ENCODE results near the gene SLC36A2. TPM values are rescaled to one million over a fixed set of nuclear protein-coding genes. Genes with fewer than 3 reads are reported as not detected.

SLC36A2 gene
- total RNA-seq = not detected
- not detected for total RNA-seq (2013)
- total RNA-seq = 0 to 0.06 (median 0) reads per million in 29 experiments

DNA sequence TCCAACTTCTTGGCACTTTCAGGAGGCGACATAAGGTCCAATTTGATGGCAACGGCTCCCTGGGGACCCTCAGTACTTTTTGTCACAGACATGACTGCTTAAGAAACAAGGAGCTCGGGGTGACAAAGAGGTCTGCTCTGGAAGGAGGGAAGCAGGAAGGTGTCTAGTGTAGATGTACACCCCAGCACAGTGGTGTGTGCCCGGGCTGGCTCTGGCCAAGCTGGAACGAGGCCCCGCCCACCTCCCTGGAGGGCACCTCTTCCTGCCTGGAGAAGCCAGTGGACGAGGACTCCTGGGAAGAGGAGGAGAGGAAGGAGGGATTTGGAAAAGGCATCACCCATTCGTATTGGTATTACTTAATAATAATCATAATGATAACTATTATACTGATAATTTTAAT is at the start of gene SLC36A2:
Gene SLC36A2, minus strand, starts transcription at position 191 of the 400 bp plus-strand sequence. Its CDS starts 99 bp downstream, at position 92.
- Mint-ChIP-seq H3K27me3 (peaks cover 22 to 43% of the 10 kb centered on the region in 2 donors), H3K9me3 (no peaks in the 10 kb centered on the region), H3K27ac (no peak within 1 kb of the TSS), H3K36me3 (no peaks in the 10 kb centered on the region), H3K4me1 (no peaks in the 10 kb centered on the region), H3K4me3 (no peak within 1 kb of the TSS)
- H3K27me3 ChIP-seq (replicated peaks in 1 of 2; ENCODE audit: control insufficient read depth in 2 of 2, extremely low read depth in 1 of 2, insufficient read depth in 2 of 2, low read length in 1 of 2) = peaks cover 2 to 29% of the 10 kb centered on the region in 2 experiments
- no peaks in the 10 kb centered on the region for H3K4me1 ChIP-seq (ENCODE audit: control insufficient read depth in 1 of 2, extremely low read depth in 1 of 2, insufficient read depth in 2 of 2, low read length in 2 of 2)
- ChIA-PET CTCF (no interaction called here), POLR2A (no interaction called here)
- no peak for DNase-seq
- no peaks in the 10 kb centered on the region for H3K36me3 ChIP-seq (ENCODE audit: control insufficient read depth in 2 of 2, extremely low read depth in 1 of 2, insufficient read depth in 1 of 2, low read length in 1 of 2)
- H3K9me3 ChIP-seq = no peaks in the 10 kb centered on the region
- ATAC-seq (replicated peaks in 1 of 4) = no peak
- H3K27ac ChIP-seq (ENCODE audit: low read length) = no peak within 1 kb of the TSS
- no peak within 1 kb of the TSS for H3K4me3 ChIP-seq (ENCODE audit: control insufficient read depth in 1 of 2, extremely low read depth in 1 of 2, low read length in 1 of 2)
- WGBS (ENCODE audit: insufficient coverage) = 0% methylated on average over 1 of the region's 8 CpGs

DNA sequence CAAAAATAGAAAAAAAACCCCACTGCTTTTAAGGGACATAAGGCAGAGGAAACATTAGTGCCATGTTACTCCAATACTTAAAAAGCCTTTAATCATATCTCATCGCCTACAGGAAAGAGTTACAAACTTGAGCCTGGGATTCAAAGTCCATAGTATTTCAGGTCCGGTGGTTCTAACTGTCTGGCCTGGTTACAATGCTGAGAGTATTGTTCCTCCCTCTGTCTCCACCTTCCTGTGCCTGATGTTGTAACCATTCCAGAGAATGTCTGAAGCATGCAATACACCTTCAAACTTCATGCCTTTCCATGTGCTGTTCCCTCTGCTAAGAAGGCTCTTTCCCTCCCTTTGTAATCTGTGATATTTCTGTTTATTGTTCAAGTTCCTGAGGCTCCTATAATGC is 41.6 kb upstream of the SLC36A2 start:
- ChIA-PET POLR2A (no interaction called here), CTCF (no interaction called here)
- H3K36me3 ChIP-seq (ENCODE audit: control insufficient read depth in 2 of 2, extremely low read depth in 1 of 2, insufficient read depth in 1 of 2, low read length in 1 of 2) = no peaks in the 10 kb centered on the region
- H3K9me3 Mint-ChIP-seq = peaks cover 2 to 7% (median 6%) of the 10 kb centered on the region in 3 donors
- peaks cover 2 to 3% of the 10 kb centered on the region in 2 experiments for H3K27me3 ChIP-seq (replicated peaks in 1 of 2; ENCODE audit: control insufficient read depth in 2 of 2, extremely low read depth in 1 of 2, insufficient read depth in 2 of 2, low read length in 1 of 2)
- H3K36me3 Mint-ChIP-seq = no peaks in the 10 kb centered on the region
- peaks cover 13 to 34% of the 10 kb centered on the region in 2 donors for H3K27me3 Mint-ChIP-seq
- H3K9me3 ChIP-seq = no peaks in the 10 kb centered on the region
- no peak overlapping the region for H3K4me3 ChIP-seq (ENCODE audit: control insufficient read depth in 1 of 2, extremely low read depth in 1 of 2, low read length in 1 of 2)
- 100% methylated on average over 2 of the region's 2 CpGs for WGBS (ENCODE audit: insufficient coverage)
- H3K4me1 Mint-ChIP-seq = no peaks in the 10 kb centered on the region
- no peak overlapping the region for H3K27ac Mint-ChIP-seq
- no peaks in the 10 kb centered on the region for H3K4me1 ChIP-seq (ENCODE audit: control insufficient read depth in 1 of 2, extremely low read depth in 1 of 2, insufficient read depth in 2 of 2, low read length in 2 of 2)
- DNase-seq (no peak), ATAC-seq (replicated peaks in 1 of 4) (no peak)
- no peak overlapping the region for H3K4me3 Mint-ChIP-seq
- H3K27ac ChIP-seq (ENCODE audit: low read length) = no peak overlapping the region

DNA sequence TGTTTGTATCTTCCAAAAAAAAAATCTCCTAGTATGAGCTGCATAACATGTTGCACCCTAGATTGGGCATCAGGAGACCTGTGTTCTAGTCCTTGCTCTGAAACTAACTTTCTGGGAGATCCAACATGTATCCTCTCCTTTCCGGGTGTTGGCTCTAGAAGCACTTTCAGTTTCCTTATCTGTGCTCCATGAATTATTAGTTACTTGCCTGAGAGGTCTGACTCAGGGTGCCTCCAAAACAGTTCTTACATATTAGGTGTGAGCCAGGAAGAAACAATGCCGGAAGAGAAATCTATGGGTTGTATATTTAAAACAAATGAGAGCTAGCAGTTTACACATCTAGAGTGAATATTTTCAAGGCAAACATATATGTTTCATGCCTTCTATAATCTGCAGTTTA is 36.7 kb upstream of the SLC36A2 start:
- H3K4me1 ChIP-seq (ENCODE audit: control insufficient read depth in 1 of 2, extremely low read depth in 1 of 2, insufficient read depth in 2 of 2, low read length in 2 of 2) = no peaks in the 10 kb centered on the region
- no peaks in the 10 kb centered on the region for H3K9me3 ChIP-seq
- Mint-ChIP-seq H3K4me3 (no peak overlapping the region), H3K27me3 (peaks cover 17 to 32% of the 10 kb centered on the region in 2 donors), H3K36me3 (no peaks in the 10 kb centered on the region), H3K9me3 (no peaks in the 10 kb centered on the region), H3K4me1 (no peaks in the 10 kb centered on the region), H3K27ac (no peak overlapping the region)
- H3K27ac ChIP-seq (ENCODE audit: low read length) = no peak overlapping the region
- H3K4me3 ChIP-seq (ENCODE audit: control insufficient read depth in 1 of 2, extremely low read depth in 1 of 2, low read length in 1 of 2) = no peak overlapping the region
- peaks cover 2 to 7% of the 10 kb centered on the region in 2 experiments for H3K27me3 ChIP-seq (replicated peaks in 1 of 2; ENCODE audit: control insufficient read depth in 2 of 2, extremely low read depth in 1 of 2, insufficient read depth in 2 of 2, low read length in 1 of 2)
- DNase-seq (no peak), ATAC-seq (replicated peaks in 1 of 4) (no peak)
- no CpG with 5 or more reads among the region's 2 CpGs for WGBS (ENCODE audit: insufficient coverage)
- CTCF ChIA-PET = no interaction called here
- POLR2A ChIA-PET = no interaction called here
- no peaks in the 10 kb centered on the region for H3K36me3 ChIP-seq (ENCODE audit: control insufficient read depth in 2 of 2, extremely low read depth in 1 of 2, insufficient read depth in 1 of 2, low read length in 1 of 2)

DNA sequence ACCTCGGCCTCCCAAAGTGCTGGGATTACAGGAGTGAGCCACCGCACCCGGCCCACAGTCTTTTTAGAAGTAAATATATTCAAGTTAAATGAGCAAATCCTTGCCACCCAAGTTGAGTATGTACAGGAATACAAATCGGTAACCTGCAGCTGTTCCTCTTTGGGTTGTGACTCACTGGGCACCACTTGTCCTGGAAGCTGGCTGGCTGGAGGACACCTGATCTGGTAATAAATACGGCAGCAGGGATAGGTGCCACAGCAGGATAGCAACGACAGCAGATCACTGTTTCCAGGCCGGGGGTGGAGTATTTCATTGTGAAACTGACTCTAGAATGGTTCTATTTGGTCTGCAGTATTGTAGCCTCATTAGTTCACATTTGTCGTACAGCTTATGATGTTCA is 35.7 kb upstream of the SLC36A2 start:
- WGBS (ENCODE audit: insufficient coverage) = 84% methylated on average over 6 of the region's 8 CpGs
- H3K4me1 ChIP-seq (ENCODE audit: control insufficient read depth in 1 of 2, extremely low read depth in 1 of 2, insufficient read depth in 2 of 2, low read length in 2 of 2) = no peaks in the 10 kb centered on the region
- Mint-ChIP-seq H3K9me3 (no peaks in the 10 kb centered on the region), H3K36me3 (no peaks in the 10 kb centered on the region), H3K27ac (no peak overlapping the region), H3K4me3 (no peak overlapping the region), H3K4me1 (no peaks in the 10 kb centered on the region), H3K27me3 (peaks cover 17 to 36% of the 10 kb centered on the region in 2 donors)
- ChIA-PET POLR2A (no interaction called here), CTCF (no interaction called here)
- H3K36me3 ChIP-seq (ENCODE audit: control insufficient read depth in 2 of 2, extremely low read depth in 1 of 2, insufficient read depth in 1 of 2, low read length in 1 of 2) = no peaks in the 10 kb centered on the region
- H3K27ac ChIP-seq (ENCODE audit: low read length) = no peak overlapping the region
- no peaks in the 10 kb centered on the region for H3K9me3 ChIP-seq
- peaks cover 2 to 7% of the 10 kb centered on the region in 2 experiments for H3K27me3 ChIP-seq (replicated peaks in 1 of 2; ENCODE audit: control insufficient read depth in 2 of 2, extremely low read depth in 1 of 2, insufficient read depth in 2 of 2, low read length in 1 of 2)
- H3K4me3 ChIP-seq (ENCODE audit: control insufficient read depth in 1 of 2, extremely low read depth in 1 of 2, low read length in 1 of 2) = no peak overlapping the region
- DNase-seq = no peak
- ATAC-seq (replicated peaks in 1 of 4) = no peak

DNA sequence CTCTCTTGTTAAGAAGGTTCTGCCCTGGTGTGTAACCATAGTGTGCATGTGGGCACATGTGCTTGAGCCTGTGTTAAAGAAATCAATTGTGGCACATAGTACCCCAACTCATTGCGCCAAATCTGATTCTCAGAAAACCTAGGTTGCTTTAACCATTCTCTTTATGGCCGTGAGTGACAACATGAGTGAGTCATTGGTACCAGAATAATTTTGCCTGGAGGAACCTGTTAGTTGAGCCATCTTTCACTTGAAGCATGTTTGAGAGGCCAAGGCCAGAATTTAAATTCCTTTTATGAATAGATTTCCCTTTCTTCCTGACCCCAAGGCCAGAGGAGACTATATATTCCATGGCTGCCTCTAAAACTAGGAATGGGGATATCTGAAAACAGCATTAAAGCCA is 35.2 kb upstream of the SLC36A2 start:
- ATAC-seq (replicated peaks in 1 of 4) = no peak
- CTCF ChIA-PET = no interaction called here
- no peak overlapping the region for H3K27ac ChIP-seq (ENCODE audit: low read length)
- H3K36me3 ChIP-seq (ENCODE audit: control insufficient read depth in 2 of 2, extremely low read depth in 1 of 2, insufficient read depth in 1 of 2, low read length in 1 of 2) = no peaks in the 10 kb centered on the region
- H3K4me1 ChIP-seq (ENCODE audit: control insufficient read depth in 1 of 2, extremely low read depth in 1 of 2, insufficient read depth in 2 of 2, low read length in 2 of 2) = no peaks in the 10 kb centered on the region
- DNase-seq = no peak
- no peak overlapping the region for H3K4me3 Mint-ChIP-seq
- no CpG with 5 or more reads among the region's 2 CpGs for WGBS (ENCODE audit: insufficient coverage)
- no peak overlapping the region for H3K27ac Mint-ChIP-seq
- POLR2A ChIA-PET = no interaction called here
- no peaks in the 10 kb centered on the region for H3K4me1 Mint-ChIP-seq
- H3K27me3 Mint-ChIP-seq = peaks cover 17 to 33% of the 10 kb centered on the region in 2 donors
- peaks cover 2 to 7% of the 10 kb centered on the region in 2 experiments for H3K27me3 ChIP-seq (replicated peaks in 1 of 2; ENCODE audit: control insufficient read depth in 2 of 2, extremely low read depth in 1 of 2, insufficient read depth in 2 of 2, low read length in 1 of 2)
- no peaks in the 10 kb centered on the region for H3K9me3 ChIP-seq
- no peaks in the 10 kb centered on the region for H3K9me3 Mint-ChIP-seq
- no peak overlapping the region for H3K4me3 ChIP-seq (ENCODE audit: control insufficient read depth in 1 of 2, extremely low read depth in 1 of 2, low read length in 1 of 2)
- no peaks in the 10 kb centered on the region for H3K36me3 Mint-ChIP-seq

DNA sequence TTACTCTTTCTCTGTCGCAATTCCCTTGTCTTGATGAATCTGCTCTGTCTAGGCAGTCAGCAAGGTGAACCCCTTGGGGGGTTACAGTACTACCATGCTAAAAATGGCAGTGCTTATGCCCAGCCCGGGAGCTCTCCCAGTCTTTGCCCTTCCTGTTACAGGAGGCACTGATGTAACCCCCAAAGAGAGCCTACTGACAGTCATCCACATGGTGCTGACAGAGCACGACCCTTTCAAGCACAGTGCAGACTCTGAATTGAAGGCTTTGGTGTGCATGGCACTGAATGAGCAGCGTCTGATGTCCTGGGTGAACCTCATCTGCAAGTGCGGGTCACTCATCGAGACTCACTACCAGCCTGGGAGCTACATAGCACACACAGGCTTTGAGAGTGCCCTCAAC is 34.5 kb upstream of the SLC36A2 start:
- Histone ChIP-seq H3K27me3 (replicated peaks in 1 of 2; ENCODE audit: control insufficient read depth in 2 of 2, extremely low read depth in 1 of 2, insufficient read depth in 2 of 2, low read length in 1 of 2) (peaks cover 0 to 4% of the 10 kb centered on the region in 2 experiments), H3K4me3 (ENCODE audit: control insufficient read depth in 1 of 2, extremely low read depth in 1 of 2, low read length in 1 of 2) (no peak overlapping the region), H3K9me3 (no peaks in the 10 kb centered on the region), H3K27ac (ENCODE audit: low read length) (no peak overlapping the region), H3K36me3 (ENCODE audit: control insufficient read depth in 2 of 2, extremely low read depth in 1 of 2, insufficient read depth in 1 of 2, low read length in 1 of 2) (no peaks in the 10 kb centered on the region), H3K4me1 (ENCODE audit: control insufficient read depth in 1 of 2, extremely low read depth in 1 of 2, insufficient read depth in 2 of 2, low read length in 2 of 2) (no peaks in the 10 kb centered on the region)
- Mint-ChIP-seq H3K4me1 (no peaks in the 10 kb centered on the region), H3K9me3 (no peaks in the 10 kb centered on the region), H3K36me3 (no peaks in the 10 kb centered on the region), H3K27me3 (peaks cover 15 to 29% of the 10 kb centered on the region in 2 donors), H3K4me3 (no peak overlapping the region), H3K27ac (no peak overlapping the region)
- ATAC-seq (replicated peaks in 1 of 4) (no peak), DNase-seq (no peak)
- POLR2A ChIA-PET = no interaction called here
- CTCF ChIA-PET = no interaction called here
- 85% methylated on average over 6 of the region's 6 CpGs for WGBS (ENCODE audit: insufficient coverage)

DNA sequence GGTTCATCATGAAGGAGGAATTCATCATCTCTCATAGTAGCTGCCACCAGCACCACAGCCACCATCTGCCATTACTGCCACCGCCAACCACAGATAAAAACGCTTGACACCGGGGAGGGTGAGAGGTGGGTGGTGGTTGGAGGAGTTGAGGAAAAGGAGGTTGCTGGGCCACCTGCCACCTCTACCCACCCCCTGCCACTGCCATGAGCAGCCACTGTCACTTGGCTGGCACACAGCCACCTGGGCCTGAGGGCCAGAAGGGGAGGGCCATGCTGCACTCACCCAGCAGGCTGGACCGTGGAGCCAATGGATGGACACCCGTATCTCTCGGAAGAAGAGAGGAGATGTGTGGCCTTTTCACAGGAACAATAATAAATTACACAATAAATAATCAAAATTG is 31.3 kb upstream of the SLC36A2 start:
- Mint-ChIP-seq H3K27me3 (peaks cover 13 to 15% of the 10 kb centered on the region in 2 donors), H3K9me3 (no peaks in the 10 kb centered on the region), H3K4me1 (no peaks in the 10 kb centered on the region), H3K4me3 (no peak overlapping the region), H3K27ac (no peak overlapping the region), H3K36me3 (no peaks in the 10 kb centered on the region)
- CTCF ChIA-PET = no interaction called here
- WGBS (ENCODE audit: insufficient coverage) = no CpG with 5 or more reads among the region's 6 CpGs
- no peaks in the 10 kb centered on the region for H3K9me3 ChIP-seq
- H3K27me3 ChIP-seq (replicated peaks in 1 of 2; ENCODE audit: control insufficient read depth in 2 of 2, extremely low read depth in 1 of 2, insufficient read depth in 2 of 2, low read length in 1 of 2) = peaks cover 0 to 4% of the 10 kb centered on the region in 2 experiments
- no peaks in the 10 kb centered on the region for H3K4me1 ChIP-seq (ENCODE audit: control insufficient read depth in 1 of 2, extremely low read depth in 1 of 2, insufficient read depth in 2 of 2, low read length in 2 of 2)
- POLR2A ChIA-PET = no interaction called here
- H3K4me3 ChIP-seq (ENCODE audit: control insufficient read depth in 1 of 2, extremely low read depth in 1 of 2, low read length in 1 of 2) = no peak overlapping the region
- H3K27ac ChIP-seq (ENCODE audit: low read length) = no peak overlapping the region
- H3K36me3 ChIP-seq (ENCODE audit: control insufficient read depth in 2 of 2, extremely low read depth in 1 of 2, insufficient read depth in 1 of 2, low read length in 1 of 2) = no peaks in the 10 kb centered on the region
- DNase-seq = no peak
- ATAC-seq (replicated peaks in 1 of 4) = no peak
